GM19240 (cell line): ENCODE measurements around the gene FSD2.

Source experiments
- DNase-seq: peaks from one replicate; pipeline ENCODE4 v3.0.0; 2011; ENCODE audit warnings: low spot score; ENCODE audit not compliant: insufficient read length

FSD2 gene

GRCh38 chr15:82805994-82806406 lies at the start of gene FSD2:
FSD2 (minus strand) TSS chr15:82806069; CDS start chr15:82787390, 18,679 bp downstream.
- peak; percentile 32 for DNase-seq

GRCh38 chr15:82854554-82854953 lies 48.7 kb upstream of the FSD2 start:
- no peak for DNase-seq

- DNase-seq, result no peak
Observed at GRCh38 chr15:82852941-82853561, 47.2 kb upstream of the FSD2 start.

GRCh38 chr15:82851981-82852511 lies 46.2 kb upstream of the FSD2 start:
- DNase-seq, result no peak

- no peak for DNase-seq
Observed at GRCh38 chr15:82851306-82851850, 45.5 kb upstream of the FSD2 start.

- DNase-seq, result no peak
Observed at GRCh38 chr15:82850731-82851130, 44.9 kb upstream of the FSD2 start.

- DNase-seq, result no peak
Observed at GRCh38 chr15:82849556-82850512, 44.0 kb upstream of the FSD2 start.

GRCh38 chr15:82848241-82848993 lies 42.5 kb upstream of the FSD2 start:
- DNase-seq, result no peak

GRCh38 chr15:82847703-82848102 lies 41.8 kb upstream of the FSD2 start:
- DNase-seq, result no peak

- no peak for DNase-seq
Observed at GRCh38 chr15:82846621-82847020, 40.8 kb upstream of the FSD2 start.

GRCh38 chr15:82845686-82846085 lies 39.8 kb upstream of the FSD2 start:
- no peak for DNase-seq

GRCh38 chr15:82843566-82843965 lies 37.7 kb upstream of the FSD2 start:
- no peak for DNase-seq

- no peak for DNase-seq
Observed at GRCh38 chr15:82840166-82840565, 34.3 kb upstream of the FSD2 start.

GRCh38 chr15:82839136-82839535 lies 33.3 kb upstream of the FSD2 start:
- no peak for DNase-seq

GRCh38 chr15:82838096-82838735 lies 32.3 kb upstream of the FSD2 start:
- DNase-seq, result no peak

GRCh38 chr15:82835391-82835917 lies 29.6 kb upstream of the FSD2 start:
- DNase-seq, result no peak

GRCh38 chr15:82833362-82833682 lies 27.5 kb upstream of the FSD2 start:
- DNase-seq, result no peak

- no peak for DNase-seq
Observed at GRCh38 chr15:82832601-82833361, 26.9 kb upstream of the FSD2 start.

GRCh38 chr15:82831894-82832600 lies 26.2 kb upstream of the FSD2 start:
- no peak for DNase-seq
